ENCODE data around the gene CD302. TPM values are rescaled to one million over a fixed set of nuclear protein-coding genes. Genes with fewer than 3 reads are reported as not detected.
"Not testable (repeated sequence)": the region's sequence is repeated elsewhere in the genome, so short reads cannot be mapped to it uniquely, and the experiment has no call there.

The CD302 gene
- polyA plus RNA-seq, 1 donor from 2014 or later = not detected

GRCh38 chr2:159822478-159822833 lies 24.4 kb upstream of the CD302 start:
- not testable (repeated sequence) for H3K9ac ChIP-seq (ENCODE audit: low read length); H3K9me3 ChIP-seq (ENCODE audit: low read length); H3K79me2 ChIP-seq (replicated peaks; ENCODE audit: insufficient read depth, low read length); H3K9me2 ChIP-seq (ENCODE audit: insufficient read depth, low read length); H3F3A ChIP-seq (ENCODE audit: insufficient read depth, low read length, poor library complexity, severe bottlenecking); H3K36me3 ChIP-seq (ENCODE audit: insufficient read depth, low read length); H3K27ac ChIP-seq (ENCODE audit: low read length); H2AFZ ChIP-seq (ENCODE audit: low read depth, low read length); H3K4me3 ChIP-seq (ENCODE audit: low read length); H3K27me3 ChIP-seq (ENCODE audit: insufficient read depth, low read depth, low read length); H4K20me1 ChIP-seq (ENCODE audit: insufficient read depth); H3K4me2 ChIP-seq (ENCODE audit: low read length)

GRCh38 chr2:159821775-159822477 lies 23.9 kb upstream of the CD302 start:
- not testable (repeated sequence) for H3K4me2 ChIP-seq (ENCODE audit: low read length); H2AFZ ChIP-seq (ENCODE audit: low read depth, low read length); H3K79me2 ChIP-seq (replicated peaks; ENCODE audit: insufficient read depth, low read length); H3K27ac ChIP-seq (ENCODE audit: low read length); H3K4me3 ChIP-seq (ENCODE audit: low read length); H4K20me1 ChIP-seq (ENCODE audit: insufficient read depth); H3F3A ChIP-seq (ENCODE audit: insufficient read depth, low read length, poor library complexity, severe bottlenecking); H3K9me3 ChIP-seq (ENCODE audit: low read length); H3K9me2 ChIP-seq (ENCODE audit: insufficient read depth, low read length); H3K36me3 ChIP-seq (ENCODE audit: insufficient read depth, low read length); H3K9ac ChIP-seq (ENCODE audit: low read length); H3K27me3 ChIP-seq (ENCODE audit: insufficient read depth, low read depth, low read length)

- no peak overlapping the region for H3K4me3 ChIP-seq (ENCODE audit: low read length)
- H3K9me2 ChIP-seq (ENCODE audit: insufficient read depth, low read length) = no peaks in the 10 kb centered on the region
- H3K27ac ChIP-seq (ENCODE audit: low read length) = no peak overlapping the region
- no peak overlapping the region for H2AFZ ChIP-seq (ENCODE audit: low read depth, low read length)
- no peaks in the 10 kb centered on the region for H3F3A ChIP-seq (ENCODE audit: insufficient read depth, low read length, poor library complexity, severe bottlenecking)
- no peaks in the 10 kb centered on the region for H3K27me3 ChIP-seq (ENCODE audit: insufficient read depth, low read depth, low read length)
- H3K9me3 ChIP-seq (ENCODE audit: low read length) = no peaks in the 10 kb centered on the region
- no peaks in the 10 kb centered on the region for H3K36me3 ChIP-seq (ENCODE audit: insufficient read depth, low read length)
- H3K4me2 ChIP-seq (ENCODE audit: low read length) = no peak overlapping the region
- no peaks in the 10 kb centered on the region for H3K79me2 ChIP-seq (replicated peaks; ENCODE audit: insufficient read depth, low read length)
- no peak overlapping the region for H3K9ac ChIP-seq (ENCODE audit: low read length)
- H4K20me1 ChIP-seq (ENCODE audit: insufficient read depth) = no peaks in the 10 kb centered on the region
- TF ChIP-seq SMC3 (conservative IDR thresholded peaks at IDR 0.05; ENCODE audit: poor library complexity) = no peak
- TF ChIP-seq POLR2AphosphoS5 (IDR thresholded peaks at IDR 0.05) = no peak
- no peak for TF ChIP-seq TAF1 (IDR thresholded peaks at IDR 0.05; ENCODE audit: low read depth)
- no peak for TF ChIP-seq RAD21 (conservative IDR thresholded peaks at IDR 0.05)
- no peak for TF ChIP-seq EZH2 (IDR thresholded peaks at IDR 0.05; ENCODE audit: borderline replicate concordance, insufficient read depth, low read length, poor library complexity, severe bottlenecking)
- no peak for TF ChIP-seq EP300 (conservative IDR thresholded peaks at IDR 0.05; ENCODE audit: poor library complexity, severe bottlenecking)
- TF ChIP-seq MXI1 (conservative IDR thresholded peaks at IDR 0.05; ENCODE audit: poor library complexity, severe bottlenecking) = no peak
- no peak for TF ChIP-seq CTCF (IDR thresholded peaks at IDR 0.05; ENCODE audit: poor library complexity, severe bottlenecking)
- TF ChIP-seq REST (IDR thresholded peaks at IDR 0.05; ENCODE audit: borderline replicate concordance) = no peak
Observed at GRCh38 chr2:159818940-159819339, 20.9 kb upstream of the CD302 start.

All from neural cell (in vitro differentiated cells).